Caco-2 (cell line): ENCODE measurements around the gene GSTA3. TPM values are rescaled to one million over a fixed set of nuclear protein-coding genes. Genes with fewer than 3 reads are reported as not detected.

Experiments
- BruUV-seq: library from RNA; stranded (reverse); fragments of 400-500 nt; replicated peaks from 2 replicates; lab custom pipeline; 2021; lab: Mats Ljungman, UMichigan
- CTCF ChIA-PET: fragments of 300-600 bp; sonication (Branson Sonifier 250); formaldehyde crosslinking; loops from one replicate; lab custom pipeline; 2022; ENCODE audit warnings: antibody characterized with exemption; lab: Charles Lee
- POLR2A ChIA-PET: fragments of 300-600 bp; sonication (Branson Sonifier 250); formaldehyde crosslinking; loops from one replicate; lab custom pipeline; 2022; ENCODE audit warnings: antibody characterized with exemption; lab: Charles Lee
- DNase-seq, 2 experiments: peaks; one replicate each; pipeline versions ENCODE4 v3.0.0 to v3.0.0-alpha.2; 2020 to 2022
- H3K27me3 ChIP-seq: replicated peaks from 2 replicates; pipeline ENCODE4 v1.6.0; 2011; ENCODE audit warnings: low read length; ENCODE audit not compliant: control insufficient read depth, insufficient read depth
- H3K36me3 ChIP-seq: 2 replicates; pipeline ENCODE4 v1.5.1; 2011; ENCODE audit warnings: low read length; ENCODE audit not compliant: control insufficient read depth, insufficient read depth
- H3K4me1 ChIP-seq: fragments of 250-450 bp; sonication (Bioruptor Pico); 2 replicates; pipeline ENCODE4 v1.5.1; 2020; ENCODE audit warnings: mild to moderate bottlenecking
- H3K4me3 ChIP-seq: 2 replicates; pipeline ENCODE4 v1.5.1; 2011; ENCODE audit warnings: low read depth, mild to moderate bottlenecking, control low read depth, low read length
- H3K9me3 ChIP-seq: fragments of 250-450 bp; sonication (Bioruptor Pico); 2 replicates; pipeline ENCODE4 v1.5.1; 2020; ENCODE audit warnings: mild to moderate bottlenecking, moderate library complexity
- H3K27ac Mint-ChIP-seq: one replicate; pipeline ENCODE4 v1.8.0; 2022; ENCODE audit warnings: mixed read lengths; ENCODE audit not compliant: unreplicated experiment
- H3K27me3 Mint-ChIP-seq: one replicate; pipeline ENCODE4 v1.8.0; 2022; ENCODE audit warnings: mixed read lengths; ENCODE audit not compliant: insufficient read depth, unreplicated experiment
- H3K36me3 Mint-ChIP-seq: one replicate; pipeline ENCODE4 v1.8.0; 2022; ENCODE audit warnings: mild to moderate bottlenecking, mixed read lengths; ENCODE audit not compliant: insufficient read depth, unreplicated experiment
- H3K4me1 Mint-ChIP-seq: one replicate; pipeline ENCODE4 v1.8.0; 2022; ENCODE audit warnings: low read depth, mixed read lengths; ENCODE audit not compliant: unreplicated experiment
- H3K4me3 Mint-ChIP-seq: one replicate; pipeline ENCODE4 v1.8.0; 2022; ENCODE audit warnings: mild to moderate bottlenecking, moderate library complexity, mixed read lengths; ENCODE audit not compliant: unreplicated experiment
- H3K9me3 Mint-ChIP-seq: one replicate; pipeline ENCODE4 v1.8.0; 2022; ENCODE audit warnings: mixed read lengths; ENCODE audit not compliant: unreplicated experiment
- intact Hi-C: fragments of 100-400 bp; cut with micrococcal nuclease; formaldehyde crosslinking; loops from one replicate; pipeline ENCODE4 v1.10.0; 2022; ENCODE audit not compliant: unreplicated experiment
- total RNA-seq: library from RNA; stranded (reverse); gene quantifications from 2 replicates; pipeline ENCODE4 v1.2.3, GENCODE V29; 2022
- TF ChIP-seq, protein P1 (sequence below), 2 experiments: fragments of 200-600 bp in 1 of 2; IDR thresholded peaks; 1 replicate in 1 of 2; 2 replicates in 1 of 2; pipeline versions ENCODE4 v1.5.1 to v1.8.0; 2011 to 2022; ENCODE audit warnings: antibody characterized with exemption in 1 of 2, control low read depth in 1 of 2, inconsistent platforms in 1 of 2, low read depth in 1 of 2, low read length in 1 of 2, mild to moderate bottlenecking in 1 of 2, moderate library complexity in 1 of 2; ENCODE audit not compliant: insufficient read depth in 1 of 2, severe bottlenecking in 1 of 2, unreplicated experiment in 1 of 2

Gene GSTA3
- total RNA-seq, 1 experiment from 2014 or later, result not detected

GRCh38 chr6:52881662-52881995 lies 27.9 kb downstream of the GSTA3 start:
- no peak for DNase-seq
- intact Hi-C loops, result loop anchor here (5.0 kb wide), 1 partner anchor 44 kb away; no protein-coding TSS in a partner anchor
- TF ChIP-seq, protein P1, sequence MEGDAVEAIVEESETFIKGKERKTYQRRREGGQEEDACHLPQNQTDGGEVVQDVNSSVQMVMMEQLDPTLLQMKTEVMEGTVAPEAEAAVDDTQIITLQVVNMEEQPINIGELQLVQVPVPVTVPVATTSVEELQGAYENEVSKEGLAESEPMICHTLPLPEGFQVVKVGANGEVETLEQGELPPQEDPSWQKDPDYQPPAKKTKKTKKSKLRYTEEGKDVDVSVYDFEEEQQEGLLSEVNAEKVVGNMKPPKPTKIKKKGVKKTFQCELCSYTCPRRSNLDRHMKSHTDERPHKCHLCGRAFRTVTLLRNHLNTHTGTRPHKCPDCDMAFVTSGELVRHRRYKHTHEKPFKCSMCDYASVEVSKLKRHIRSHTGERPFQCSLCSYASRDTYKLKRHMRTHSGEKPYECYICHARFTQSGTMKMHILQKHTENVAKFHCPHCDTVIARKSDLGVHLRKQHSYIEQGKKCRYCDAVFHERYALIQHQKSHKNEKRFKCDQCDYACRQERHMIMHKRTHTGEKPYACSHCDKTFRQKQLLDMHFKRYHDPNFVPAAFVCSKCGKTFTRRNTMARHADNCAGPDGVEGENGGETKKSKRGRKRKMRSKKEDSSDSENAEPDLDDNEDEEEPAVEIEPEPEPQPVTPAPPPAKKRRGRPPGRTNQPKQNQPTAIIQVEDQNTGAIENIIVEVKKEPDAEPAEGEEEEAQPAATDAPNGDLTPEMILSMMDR (IDR thresholded peaks at IDR 0.05; ENCODE audit: insufficient read depth in 1 of 2, low read depth in 1 of 2, low read length in 1 of 2, severe bottlenecking in 1 of 2, unreplicated experiment in 1 of 2), result no peak
- Mint-ChIP-seq H3K27me3 (no peaks in the 10 kb centered on the region), H3K4me3 (peak overlapping the region; percentile 71), H3K9me3 (no peaks in the 10 kb centered on the region), H3K4me1 (no peaks in the 10 kb centered on the region), H3K27ac (peak overlapping the region; percentile 85), H3K36me3 (no peaks in the 10 kb centered on the region)
- ChIA-PET CTCF (no interaction called here), POLR2A (no interaction called here)
- no TSS peak for BruUV-seq
- H3K4me3 ChIP-seq, result peak overlapping the region; percentile 48
- H3K9me3 ChIP-seq, result no peaks in the 10 kb centered on the region
- H3K27me3 ChIP-seq, result no peaks in the 10 kb centered on the region
- 0 out of 2 replicates have a peak, but pooled peaks cover 9% of the 10 kb centered on the region for H3K4me1 ChIP-seq
- no peaks in the 10 kb centered on the region for H3K36me3 ChIP-seq

GRCh38 chr6:52877786-52878185 lies 31.7 kb downstream of the GSTA3 start:
- Mint-ChIP-seq H3K27me3 (no peaks in the 10 kb centered on the region), H3K36me3 (no peaks in the 10 kb centered on the region), H3K27ac (no peak overlapping the region), H3K4me1 (no peaks in the 10 kb centered on the region), H3K4me3 (no peak overlapping the region), H3K9me3 (no peaks in the 10 kb centered on the region)
- no TSS peak for BruUV-seq
- intact Hi-C loops, result no loop called here
- H3K27me3 ChIP-seq, result no peaks in the 10 kb centered on the region
- no peaks in the 10 kb centered on the region for H3K36me3 ChIP-seq
- 0 out of 2 replicates have a peak, but pooled peaks cover 12% of the 10 kb centered on the region for H3K4me1 ChIP-seq
- ChIA-PET POLR2A (no interaction called here), CTCF (no interaction called here)
- no peaks in the 10 kb centered on the region for H3K9me3 ChIP-seq
- no peak for DNase-seq
- TF ChIP-seq, protein P1 (IDR thresholded peaks at IDR 0.05; ENCODE audit: insufficient read depth in 1 of 2, low read depth in 1 of 2, low read length in 1 of 2, severe bottlenecking in 1 of 2, unreplicated experiment in 1 of 2), result no peak
- no peak overlapping the region for H3K4me3 ChIP-seq

GRCh38 chr6:52877168-52877567 lies 32.3 kb downstream of the GSTA3 start:
- Histone ChIP-seq H3K4me3 (no peak overlapping the region), H3K27me3 (no peaks in the 10 kb centered on the region), H3K36me3 (no peaks in the 10 kb centered on the region), H3K9me3 (no peaks in the 10 kb centered on the region), H3K4me1 (0 out of 2 replicates have a peak, but pooled peaks cover 12% of the 10 kb centered on the region)
- Mint-ChIP-seq H3K27ac (no peak overlapping the region), H3K36me3 (no peaks in the 10 kb centered on the region), H3K4me1 (no peaks in the 10 kb centered on the region), H3K27me3 (no peaks in the 10 kb centered on the region), H3K4me3 (no peak overlapping the region), H3K9me3 (no peaks in the 10 kb centered on the region)
- no peak for DNase-seq
- TF ChIP-seq, protein P1 (IDR thresholded peaks at IDR 0.05; ENCODE audit: insufficient read depth in 1 of 2, low read depth in 1 of 2, low read length in 1 of 2, severe bottlenecking in 1 of 2, unreplicated experiment in 1 of 2), result no peak
- BruUV-seq, result no TSS peak
- CTCF ChIA-PET, result no interaction called here
- intact Hi-C loops, result no loop called here
- POLR2A ChIA-PET, result no interaction called here
